Right lobe of liver (tissue), 4 donors: ENCODE results near the gene EDIL3.

Experiments used
- CTCF ChIP-seq, 4 donors: fragments of 200-600 bp in 3 of 4; fragments of 450-650 bp in 1 of 4; IDR thresholded peaks; one replicate each; pipeline versions ENCODE4 v1.5.1 to v1.8.0; 2016 to 2022; ENCODE audit warnings: antibody characterized with exemption in 4 of 4, mild to moderate bottlenecking in 2 of 4
- POLR2A ChIP-seq: fragments of 450-650 bp; IDR thresholded peaks from one replicate; pipeline ENCODE4 v1.6.1; 2017; ENCODE audit warnings: antibody characterized with exemption, mild to moderate bottlenecking
- donor health status: DM: no; HTN: no; CAD: no.
- donor health status: DM: no; HTN: no; CAD: no.
- donor health status: DM: no; HTN: yes; CAD: no.

GRCh38 chr5:84251503-84251902, 133.2 kb downstream of the EDIL3 start:
- TF ChIP-seq POLR2A (no peak), CTCF (IDR thresholded peaks at IDR 0.05) (no peak)
